Upper lobe of left lung (tissue), 4 donors: ENCODE results near the gene DIAPH2.

ENCODE experiments used
- CTCF ChIP-seq, 6 experiments: fragments of 450-650 bp in 4 of 6; fragments of 200-600 bp in 2 of 6; sonication (generic) in 2 of 6; IDR thresholded peaks; one replicate each; pipeline ENCODE4 v1.5.1; 2016 to 2019; ENCODE audit warnings: antibody characterized with exemption in 6 of 6
- POLR2A ChIP-seq, 4 donors: fragments of 450-650 bp; IDR thresholded peaks; one replicate each; pipeline ENCODE4 v1.5.1; 2016 to 2017; ENCODE audit warnings: antibody characterized with exemption in 4 of 4, mild to moderate bottlenecking in 2 of 4
- POLR2AphosphoS5 ChIP-seq, 2 donors: sonication (generic); formaldehyde crosslinking; IDR thresholded peaks; one replicate each; pipeline ENCODE4 v1.5.1; 2017; ENCODE audit warnings: antibody characterized with exemption in 2 of 2

- TF ChIP-seq POLR2A (IDR thresholded peaks at IDR 0.05) = no peak
- TF ChIP-seq CTCF (IDR thresholded peaks at IDR 0.05) = no peak
- TF ChIP-seq POLR2AphosphoS5 (IDR thresholded peaks at IDR 0.05) = no peak
Observed at GRCh38 chrX:97547877-97548578, 863.4 kb downstream of the DIAPH2 start.
